Measurements from ENCODE around the gene USP7. TPM values are rescaled to one million over a fixed set of nuclear protein-coding genes. Genes with fewer than 3 reads are reported as not detected.

Gene USP7
- total RNA-seq, 2 donors from 2014 or later, result 60.2 to 84.9 TPM

DNA sequence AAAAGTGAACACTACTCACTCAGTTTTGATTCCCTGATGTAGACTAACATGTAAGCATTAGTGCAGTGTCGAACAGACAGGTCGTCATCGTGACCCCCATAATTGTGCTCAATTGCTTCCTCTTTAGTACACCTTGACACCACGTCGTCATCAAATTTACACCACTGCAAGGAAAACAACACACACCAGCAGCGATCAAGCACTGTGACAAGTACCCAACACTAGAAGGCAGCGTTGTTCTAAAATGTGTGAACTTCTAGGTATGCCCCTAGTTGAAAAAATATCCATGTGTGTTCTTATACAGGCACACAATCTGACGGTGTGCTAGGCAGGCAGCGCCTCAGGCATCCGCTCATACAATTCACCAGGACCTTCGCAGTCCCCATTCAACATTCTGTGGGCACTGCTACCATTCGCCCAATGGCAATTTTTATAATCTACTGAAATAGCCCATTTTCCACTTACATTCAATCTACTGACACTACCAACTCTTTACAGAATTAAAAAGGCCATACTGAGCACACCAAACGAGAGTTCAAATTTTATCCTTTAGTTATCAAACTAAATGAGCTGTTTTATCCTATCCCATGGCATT is 58.4 kb downstream of the USP7 start:
- 78% methylated on average over 13 of the region's 13 CpGs for WGBS
- TF ChIP-seq, protein P1, sequence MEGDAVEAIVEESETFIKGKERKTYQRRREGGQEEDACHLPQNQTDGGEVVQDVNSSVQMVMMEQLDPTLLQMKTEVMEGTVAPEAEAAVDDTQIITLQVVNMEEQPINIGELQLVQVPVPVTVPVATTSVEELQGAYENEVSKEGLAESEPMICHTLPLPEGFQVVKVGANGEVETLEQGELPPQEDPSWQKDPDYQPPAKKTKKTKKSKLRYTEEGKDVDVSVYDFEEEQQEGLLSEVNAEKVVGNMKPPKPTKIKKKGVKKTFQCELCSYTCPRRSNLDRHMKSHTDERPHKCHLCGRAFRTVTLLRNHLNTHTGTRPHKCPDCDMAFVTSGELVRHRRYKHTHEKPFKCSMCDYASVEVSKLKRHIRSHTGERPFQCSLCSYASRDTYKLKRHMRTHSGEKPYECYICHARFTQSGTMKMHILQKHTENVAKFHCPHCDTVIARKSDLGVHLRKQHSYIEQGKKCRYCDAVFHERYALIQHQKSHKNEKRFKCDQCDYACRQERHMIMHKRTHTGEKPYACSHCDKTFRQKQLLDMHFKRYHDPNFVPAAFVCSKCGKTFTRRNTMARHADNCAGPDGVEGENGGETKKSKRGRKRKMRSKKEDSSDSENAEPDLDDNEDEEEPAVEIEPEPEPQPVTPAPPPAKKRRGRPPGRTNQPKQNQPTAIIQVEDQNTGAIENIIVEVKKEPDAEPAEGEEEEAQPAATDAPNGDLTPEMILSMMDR (IDR thresholded peaks at IDR 0.05), result peak in 1 of 4 experiments; percentile 25
- no peak for TF ChIP-seq POLR2AphosphoS5 (IDR thresholded peaks at IDR 0.05)
- intact Hi-C loops (cut with DNase I), result no loop called here

GRCh38 chr16:8904018-8904430 is 59.7 kb downstream of the USP7 start:
- intact Hi-C loops (cut with DNase I), result no loop called here
- 86% methylated on average over 8 of the region's 8 CpGs for WGBS

More for the DNA sequence above, 58.4 kb downstream of the USP7 start:
- H3K27me3 ChIP-seq (replicated peaks; ENCODE audit: insufficient read depth), result no peaks in the 10 kb centered on the region
- DNase-seq (ENCODE audit: low spot score), result no peak
- H3K4me1 ChIP-seq (replicated peaks), result no peaks in the 10 kb centered on the region
- H3K36me3 ChIP-seq, result peaks cover 7 to 42% of the 10 kb centered on the region in 2 donors
- no peak overlapping the region for H3K27ac ChIP-seq
- no peak overlapping the region for H3K4me3 ChIP-seq
- no peaks in the 10 kb centered on the region for H3K9me3 ChIP-seq

DNA sequence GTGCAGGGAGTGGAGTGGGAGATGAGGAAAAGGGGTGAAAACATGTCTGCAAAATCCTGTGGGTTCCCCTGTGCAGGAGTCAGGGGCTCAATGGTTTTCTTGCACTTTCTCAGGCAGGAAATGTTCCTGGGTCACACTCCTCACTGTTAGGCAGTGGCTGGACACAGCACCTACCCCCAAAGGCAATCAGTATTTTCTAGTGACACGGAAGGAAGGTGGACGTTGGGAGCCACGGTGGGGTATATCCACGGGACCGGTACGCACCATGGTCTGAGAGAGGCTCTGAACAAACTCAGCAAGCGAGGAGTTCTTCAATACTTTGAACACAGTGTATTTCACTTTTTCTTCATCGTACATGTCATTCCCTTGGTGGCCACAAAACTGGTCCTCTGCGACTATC is 60.7 kb downstream of the USP7 start:
- TF ChIP-seq, protein P1 (IDR thresholded peaks at IDR 0.05), result no peak
- no peak for TF ChIP-seq POLR2AphosphoS5 (IDR thresholded peaks at IDR 0.05)
- TF ChIP-seq POLR2A (IDR thresholded peaks at IDR 0.05), result no peak
- no peak overlapping the region for H3K27ac ChIP-seq
- no peaks in the 10 kb centered on the region for H3K4me1 ChIP-seq (replicated peaks)
- DNase-seq (ENCODE audit: low spot score), result no peak
- H3K9me3 ChIP-seq, result no peaks in the 10 kb centered on the region
- peaks cover 14 to 40% of the 10 kb centered on the region in 2 donors for H3K36me3 ChIP-seq
- no peaks in the 10 kb centered on the region for H3K27me3 ChIP-seq (replicated peaks; ENCODE audit: insufficient read depth)
- no peak overlapping the region for H3K4me3 ChIP-seq
- 96% methylated on average over 9 of the region's 9 CpGs for WGBS
- intact Hi-C loops (cut with DNase I), result no loop called here

More at GRCh38 chr16:8904018-8904430, 59.7 kb downstream of the USP7 start:
- Histone ChIP-seq H3K27ac (no peak overlapping the region), H3K4me1 (replicated peaks) (no peaks in the 10 kb centered on the region), H3K36me3 (peaks cover 9 to 37% of the 10 kb centered on the region in 2 donors), H3K4me3 (no peak overlapping the region), H3K27me3 (replicated peaks; ENCODE audit: insufficient read depth) (no peaks in the 10 kb centered on the region), H3K9me3 (no peaks in the 10 kb centered on the region)
- no peak for DNase-seq (ENCODE audit: low spot score)
- TF ChIP-seq POLR2A (IDR thresholded peaks at IDR 0.05) (no peak), POLR2AphosphoS5 (IDR thresholded peaks at IDR 0.05) (no peak)
- TF ChIP-seq, protein P1 (IDR thresholded peaks at IDR 0.05), result no peak

GRCh38 chr16:8901320-8901861 is 62.3 kb downstream of the USP7 start:
- Histone ChIP-seq H3K36me3 (peaks cover 18 to 52% of the 10 kb centered on the region in 2 donors), H3K9me3 (no peaks in the 10 kb centered on the region), H3K4me3 (no peak overlapping the region), H3K27ac (no peak overlapping the region), H3K27me3 (replicated peaks; ENCODE audit: insufficient read depth) (no peaks in the 10 kb centered on the region), H3K4me1 (replicated peaks) (no peaks in the 10 kb centered on the region)
- no peak for DNase-seq (ENCODE audit: low spot score)
- WGBS, result 75% methylated on average over 13 of the region's 13 CpGs
- intact Hi-C loops (cut with DNase I), result no loop called here
- TF ChIP-seq, protein P1 (IDR thresholded peaks at IDR 0.05), result no peak
- no peak for TF ChIP-seq POLR2A (IDR thresholded peaks at IDR 0.05)
- TF ChIP-seq POLR2AphosphoS5 (IDR thresholded peaks at IDR 0.05), result no peak

DNA sequence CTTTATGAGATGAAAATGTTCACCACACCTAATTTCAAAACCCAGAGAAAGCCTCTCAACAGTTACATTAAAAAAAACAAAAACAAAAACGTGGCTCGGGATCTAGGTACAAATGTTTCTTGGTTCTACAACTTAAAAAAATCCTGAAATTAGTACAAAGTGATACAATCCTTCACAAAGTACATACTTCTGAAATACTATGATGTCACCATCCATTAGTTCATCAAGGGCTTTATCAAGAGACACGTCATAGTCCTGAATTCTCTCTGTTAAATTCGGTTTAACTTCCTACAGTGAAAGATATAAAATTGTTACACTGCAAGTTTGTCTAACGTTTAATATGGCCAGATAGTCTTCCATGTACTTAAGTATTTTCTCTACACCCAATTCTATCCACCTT is 63.4 kb downstream of the USP7 start:
- H3K4me1 ChIP-seq (replicated peaks), result no peaks in the 10 kb centered on the region
- DNase-seq (ENCODE audit: low spot score), result no peak
- H3K4me3 ChIP-seq, result no peak overlapping the region
- 74% methylated on average over 5 of the region's 5 CpGs for whole genome bisulfite sequencing
- intact Hi-C loops (cut with DNase I), result no loop called here
- H3K36me3 ChIP-seq, result peaks cover 19 to 50% of the 10 kb centered on the region in 2 donors
- H3K9me3 ChIP-seq, result no peaks in the 10 kb centered on the region
- TF ChIP-seq POLR2AphosphoS5 (IDR thresholded peaks at IDR 0.05), result no peak
- no peak for TF ChIP-seq POLR2A (IDR thresholded peaks at IDR 0.05)
- TF ChIP-seq, protein P1 (IDR thresholded peaks at IDR 0.05), result no peak
- H3K27me3 ChIP-seq (replicated peaks; ENCODE audit: insufficient read depth), result no peaks in the 10 kb centered on the region
- H3K27ac ChIP-seq, result no peak overlapping the region

All from prostate gland (tissue), 2 donors.